ENCODE results near the gene ITPK1.

Gene ITPK1

DNA sequence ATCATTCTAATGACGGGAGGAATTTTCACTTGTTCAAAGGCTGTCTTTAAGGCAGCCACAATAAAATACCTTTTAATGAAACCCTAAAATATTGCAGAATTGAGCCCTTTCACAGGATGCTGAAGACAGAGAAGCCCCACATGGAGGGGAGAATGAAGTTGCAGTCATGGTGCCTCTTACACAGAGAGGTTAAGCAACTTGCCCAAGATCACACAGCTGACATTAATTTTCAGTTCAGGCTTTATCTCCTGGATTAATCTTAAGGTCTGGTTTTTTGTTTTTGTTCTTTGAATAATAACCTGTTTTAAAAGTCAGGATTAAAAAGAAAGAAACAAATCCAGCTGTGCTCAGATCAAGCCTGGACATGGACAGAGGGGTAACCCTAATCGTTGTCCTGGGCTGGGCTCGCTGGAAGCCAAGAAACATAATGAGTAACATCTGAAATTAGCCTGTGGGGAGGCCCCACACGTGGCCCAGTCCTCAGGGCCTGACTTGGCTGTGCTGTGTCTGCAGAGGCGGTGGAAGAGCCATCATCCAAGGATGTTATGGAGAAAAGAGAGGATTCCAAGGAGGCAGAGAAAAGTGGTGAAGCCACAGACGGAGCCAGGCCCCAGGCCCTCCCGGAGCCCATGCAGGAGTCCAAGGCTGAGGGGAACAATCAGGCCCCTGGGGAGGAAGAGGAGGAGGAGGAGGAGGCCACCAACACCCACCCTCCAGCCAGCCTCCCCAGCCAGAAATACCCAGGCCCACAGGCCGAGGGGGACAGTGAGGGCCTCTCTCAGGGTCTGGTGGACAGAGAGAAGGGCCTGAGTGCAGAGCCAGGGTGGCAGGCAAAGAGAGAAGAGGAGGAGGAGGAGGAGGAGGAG, 184.8 kb downstream of the ITPK1 start:
- DNase-seq, result no peak

DNA sequence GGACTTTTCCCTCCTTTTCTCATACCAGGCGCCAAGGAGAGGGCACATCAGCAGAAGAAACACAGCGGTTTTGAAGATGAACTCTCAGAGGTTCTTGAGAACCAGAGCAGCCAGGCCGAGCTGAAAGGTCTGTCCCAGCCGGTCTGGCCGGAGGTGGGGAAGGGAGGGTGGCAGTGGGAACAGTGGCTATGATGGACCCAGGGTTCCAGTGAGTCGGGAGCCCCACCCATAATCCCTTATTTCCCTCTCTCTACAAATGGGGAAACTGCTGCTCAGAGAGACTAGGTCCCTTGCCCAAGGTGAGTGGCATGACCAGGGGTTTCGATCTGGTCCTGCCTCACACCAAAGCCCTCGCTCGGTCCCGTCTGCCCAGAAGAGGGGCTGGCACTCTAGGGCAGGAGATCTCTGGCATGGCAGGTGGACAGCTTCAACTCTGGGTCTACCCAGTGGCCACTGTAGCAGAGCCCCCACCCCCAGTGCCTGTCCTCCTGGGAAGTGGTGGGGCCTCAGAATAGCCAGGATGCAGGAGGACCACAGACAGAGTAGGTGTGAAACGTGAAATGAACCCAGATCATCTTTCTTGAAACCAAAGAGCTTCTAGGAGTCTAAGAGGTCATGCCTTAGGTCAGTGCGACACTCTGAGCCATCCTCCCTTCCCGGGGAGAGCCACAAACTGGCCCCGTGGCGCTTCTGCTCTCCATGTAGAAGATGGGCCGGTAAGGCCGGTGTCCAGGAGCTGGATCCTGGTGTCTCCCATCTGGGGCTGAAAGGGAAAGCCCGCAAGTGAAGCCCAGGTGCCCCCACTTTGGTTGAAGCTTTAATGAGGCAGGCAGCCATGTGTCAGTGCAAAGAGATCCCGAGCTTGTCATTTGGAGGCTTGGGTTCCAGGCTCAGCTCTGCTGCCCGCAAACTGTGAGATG, 185.8 kb downstream of the ITPK1 start:
- no peak for DNase-seq

DNA sequence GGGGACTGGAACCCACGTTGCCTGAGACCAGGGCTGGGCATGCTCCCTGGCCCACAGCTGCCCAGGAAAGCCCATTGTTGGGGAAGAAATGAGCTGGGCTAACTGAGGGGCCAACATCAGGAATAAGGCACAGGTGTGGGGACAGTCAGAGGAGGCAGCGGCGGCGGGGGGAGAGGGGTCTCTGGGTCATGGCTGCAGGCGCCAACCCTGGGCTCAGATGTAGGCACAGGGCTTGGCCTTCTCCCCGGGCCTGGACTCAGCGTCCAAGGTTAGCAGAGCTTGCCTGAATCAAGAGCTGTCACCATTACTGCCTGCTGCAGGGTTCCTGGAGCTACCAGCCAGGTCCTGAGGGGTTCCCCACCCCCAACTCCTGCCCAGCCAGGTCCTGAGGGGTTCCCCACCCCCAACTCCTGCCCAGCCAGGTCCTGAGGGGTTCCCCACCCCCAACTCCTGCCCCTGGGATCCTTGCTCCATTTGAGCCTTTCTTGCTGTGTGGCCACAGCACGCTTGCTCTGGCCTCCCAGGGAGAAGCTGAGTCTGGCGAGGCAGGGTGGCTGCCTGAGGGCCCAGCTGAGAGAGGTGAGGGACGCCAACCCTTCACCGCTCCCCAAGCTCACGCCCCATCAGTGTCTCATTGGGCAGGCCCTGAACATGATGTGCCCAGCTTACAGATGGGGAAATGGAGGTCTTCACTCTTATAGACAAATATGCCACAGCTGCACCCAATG, 186.6 kb downstream of the ITPK1 start:
- no peak for DNase-seq

DNA sequence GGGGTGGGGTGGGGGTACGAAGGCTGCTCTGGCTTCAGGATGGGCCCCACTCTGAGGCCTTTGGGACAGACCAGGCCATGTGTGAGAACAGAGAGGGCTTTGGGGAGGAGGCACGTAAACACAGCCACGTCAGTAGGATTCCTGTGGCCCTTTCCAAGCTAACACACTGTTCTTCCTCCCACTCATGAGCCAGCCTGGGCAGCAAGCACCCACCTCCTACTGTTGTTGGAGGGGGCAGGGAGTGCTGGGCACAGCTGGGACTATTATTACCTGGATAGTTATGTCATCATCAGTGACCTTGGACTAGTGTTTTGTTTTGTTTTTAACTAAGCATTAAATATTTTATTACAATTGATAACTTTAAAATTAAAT, 187.5 kb downstream of the ITPK1 start:
- DNase-seq, result no peak

DNA sequence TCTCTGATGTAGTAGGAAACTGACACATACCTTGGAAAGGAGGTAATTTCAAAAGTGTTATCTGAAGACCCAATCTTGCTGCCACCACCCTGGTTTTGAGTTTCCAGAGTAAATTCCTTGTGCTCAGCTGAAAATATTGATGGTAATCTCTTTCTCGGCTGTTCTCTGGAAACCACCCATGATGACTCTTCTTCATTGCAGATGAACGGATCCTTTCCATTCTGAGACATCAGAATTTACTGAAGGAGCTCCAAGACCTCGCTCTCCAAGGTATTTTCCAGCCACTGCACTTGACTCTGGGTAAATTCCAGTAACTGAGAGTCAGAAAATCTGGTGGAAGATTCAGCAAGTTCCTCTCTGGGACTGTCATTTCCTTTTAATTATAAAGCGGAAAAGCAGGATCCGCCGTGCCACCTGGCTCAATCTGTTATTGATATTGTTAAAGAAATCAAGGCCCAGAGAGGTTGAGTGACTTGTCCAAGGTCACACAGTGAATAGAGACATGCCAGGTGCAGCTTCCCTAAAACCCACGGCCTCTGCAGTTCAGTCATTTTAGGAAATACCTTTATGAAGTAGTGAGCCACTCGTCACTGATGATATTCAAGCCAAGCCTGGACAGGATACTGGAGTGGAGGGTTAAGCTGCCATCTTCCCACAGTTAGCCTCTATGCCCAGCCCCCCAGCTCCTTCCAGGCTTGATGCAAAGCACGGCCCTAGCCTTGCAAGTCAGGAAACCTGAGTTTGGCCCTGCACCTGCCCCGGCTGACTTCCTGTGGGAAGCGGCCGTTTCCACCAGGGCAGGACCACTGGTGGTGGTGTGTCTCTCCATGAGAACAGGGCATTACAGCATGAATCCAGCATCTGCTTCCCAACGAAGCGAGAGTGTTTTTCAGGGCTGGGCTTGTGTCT, 188.1 kb downstream of the ITPK1 start:
- DNase-seq, result no peak

DNA sequence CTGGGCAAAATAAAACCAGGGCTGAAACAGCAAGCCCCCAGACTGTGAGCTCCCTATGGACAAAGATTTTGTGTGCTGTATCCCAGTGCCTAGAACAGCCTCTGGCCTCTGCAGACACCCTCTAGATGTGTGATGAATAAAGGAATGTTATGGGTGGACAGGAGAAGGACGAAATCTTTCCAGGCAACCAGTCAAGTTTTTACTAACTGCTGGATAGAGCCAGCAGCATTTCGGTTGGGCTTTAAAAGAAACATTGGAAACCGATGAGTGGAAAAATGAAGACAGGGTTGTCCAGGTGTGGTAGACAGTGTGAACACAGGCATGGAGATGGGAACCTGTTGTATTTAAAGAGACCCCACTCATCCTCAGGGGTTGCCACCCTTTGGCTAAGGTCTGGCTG, 188.8 kb downstream of the ITPK1 start:
- DNase-seq, result no peak

DNA sequence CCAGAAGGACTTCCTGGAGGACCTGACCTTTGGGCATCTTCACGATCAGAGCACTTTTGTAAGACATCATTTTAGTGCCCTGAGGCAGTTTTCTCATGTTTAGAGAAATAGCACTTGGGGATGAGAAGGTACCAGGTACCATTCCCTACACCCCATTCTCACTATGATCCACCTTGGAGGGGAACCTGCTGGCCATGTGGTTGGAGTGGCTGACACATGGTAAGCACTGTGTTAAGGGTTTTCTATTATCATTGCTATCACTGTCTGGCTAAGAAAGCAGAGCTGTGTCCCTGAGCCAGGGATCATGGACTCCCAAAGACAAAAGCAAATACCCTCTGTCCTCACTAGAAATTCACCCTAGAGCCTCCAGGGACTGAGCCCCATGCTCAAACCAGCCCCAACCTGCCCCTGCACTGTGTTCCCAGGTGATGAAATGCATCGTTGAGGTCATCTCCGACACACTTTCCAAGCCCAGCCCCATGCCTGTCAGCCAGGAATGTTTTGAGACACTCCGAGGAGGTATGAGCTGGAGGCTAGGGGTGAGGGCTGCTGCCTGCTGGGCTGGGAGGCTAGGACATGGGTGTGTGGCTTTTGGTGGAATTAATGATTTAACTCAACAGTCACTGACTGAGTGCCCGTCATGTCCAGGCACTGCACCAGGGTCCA, 189.4 kb downstream of the ITPK1 start:
- no peak for DNase-seq

DNA sequence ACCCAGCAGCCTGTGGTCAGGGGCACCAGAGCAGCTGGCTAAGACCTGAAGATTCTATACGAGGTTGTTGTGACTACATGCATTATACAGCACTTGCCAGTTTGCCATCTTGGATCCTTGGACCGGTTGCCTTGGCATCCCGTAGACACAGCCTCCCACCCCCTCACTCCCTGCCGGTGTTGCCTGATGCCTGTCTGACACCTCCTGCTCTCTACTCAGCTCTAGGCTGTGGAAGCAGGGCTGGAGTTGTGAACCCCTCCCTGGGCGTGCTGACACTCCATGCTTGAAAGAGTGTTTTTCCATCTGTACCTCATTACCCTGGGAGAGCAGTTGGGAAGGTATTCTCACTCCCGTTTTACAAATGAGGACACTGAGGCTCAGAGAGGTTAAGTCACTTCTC, 190.3 kb downstream of the ITPK1 start:
- no peak for DNase-seq

DNA sequence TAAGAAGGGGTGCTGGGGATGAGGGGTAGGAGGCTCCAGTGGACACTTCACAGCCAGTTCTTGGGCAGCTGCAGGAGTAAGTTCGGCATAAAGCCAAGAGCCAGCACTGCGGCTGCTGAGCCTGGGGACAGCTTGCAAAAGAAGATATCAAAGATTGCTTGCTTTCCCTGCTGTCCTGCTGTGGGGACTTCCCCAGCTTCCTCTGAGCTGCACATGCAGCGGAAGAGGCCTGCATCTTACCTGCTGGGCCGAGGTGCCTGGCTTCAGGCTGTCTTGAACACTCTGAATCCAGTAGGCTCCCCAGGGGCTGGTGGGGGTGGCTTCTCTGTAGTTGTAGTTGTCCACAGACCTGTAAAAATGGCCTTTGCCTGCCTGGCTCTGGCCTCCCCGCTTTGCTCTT, 191.5 kb downstream of the ITPK1 start:
- no peak for DNase-seq

DNA sequence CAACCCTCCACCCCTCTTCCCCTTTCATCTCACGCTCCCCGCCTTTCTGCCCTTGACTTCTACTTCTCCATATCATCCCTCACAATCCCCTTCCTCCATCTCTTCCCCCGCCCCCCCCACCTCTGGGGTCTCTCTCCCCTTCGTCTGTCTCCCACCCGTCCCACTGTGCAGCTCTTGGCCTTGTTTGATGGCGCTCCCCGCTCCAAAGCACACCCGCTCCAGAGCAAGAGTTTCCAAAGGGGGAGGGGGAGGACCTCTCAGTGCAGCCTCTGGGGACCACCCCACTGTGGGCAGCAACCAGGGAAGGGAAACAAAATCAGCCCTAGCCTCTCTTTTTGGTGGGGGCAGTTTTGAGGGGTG, 192.0 kb downstream of the ITPK1 start:
- no peak for DNase-seq

DNA sequence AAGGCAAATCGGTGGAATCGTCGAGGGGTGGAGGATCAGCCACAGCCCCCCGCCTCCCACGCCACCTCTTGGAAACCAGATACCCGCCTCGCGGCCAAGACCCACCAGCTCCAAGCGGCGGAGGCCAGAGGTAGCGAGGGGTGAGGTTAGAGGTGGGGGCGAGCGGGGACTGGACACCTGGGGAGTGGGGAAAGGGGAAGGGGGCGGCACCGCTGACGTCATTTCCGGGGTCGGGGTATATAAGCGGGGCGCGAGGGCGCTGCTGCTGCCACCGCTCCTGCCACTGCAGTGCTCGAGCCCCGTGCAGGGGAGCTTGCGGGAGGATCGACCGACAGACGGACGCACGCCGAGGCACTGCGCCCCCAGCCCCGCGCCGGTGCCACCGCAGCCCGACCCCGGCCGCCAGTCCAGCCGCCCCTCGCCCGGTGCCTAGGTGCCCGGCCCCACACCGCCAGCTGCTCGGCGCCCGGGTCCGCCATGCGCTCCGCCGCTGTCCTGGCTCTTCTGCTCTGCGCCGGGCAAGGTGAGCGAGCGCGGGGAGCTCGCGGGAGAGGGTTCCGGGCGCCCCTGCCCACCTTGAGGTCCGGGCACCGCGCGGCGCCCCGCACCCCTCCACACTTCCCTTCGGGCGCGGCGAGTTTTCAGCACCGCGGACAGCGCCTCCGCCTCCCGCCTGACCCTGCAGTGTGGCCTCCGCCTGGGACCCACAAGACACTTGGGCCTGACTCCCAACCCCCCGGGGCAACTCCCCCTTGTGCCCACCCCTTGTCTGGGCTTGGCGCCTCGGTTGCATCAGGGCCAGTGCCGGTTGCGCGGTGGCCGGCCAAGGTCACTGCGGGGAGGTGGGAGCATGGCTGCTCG, 192.6 kb downstream of the ITPK1 start, which contains the start of gene CHGA:
TSS of gene CHGA (plus strand) at position 268 of the 861 bp plus-strand sequence. CDS start at position 478, 210 bp downstream.
- DNase-seq, result peak; percentile 33

DNA sequence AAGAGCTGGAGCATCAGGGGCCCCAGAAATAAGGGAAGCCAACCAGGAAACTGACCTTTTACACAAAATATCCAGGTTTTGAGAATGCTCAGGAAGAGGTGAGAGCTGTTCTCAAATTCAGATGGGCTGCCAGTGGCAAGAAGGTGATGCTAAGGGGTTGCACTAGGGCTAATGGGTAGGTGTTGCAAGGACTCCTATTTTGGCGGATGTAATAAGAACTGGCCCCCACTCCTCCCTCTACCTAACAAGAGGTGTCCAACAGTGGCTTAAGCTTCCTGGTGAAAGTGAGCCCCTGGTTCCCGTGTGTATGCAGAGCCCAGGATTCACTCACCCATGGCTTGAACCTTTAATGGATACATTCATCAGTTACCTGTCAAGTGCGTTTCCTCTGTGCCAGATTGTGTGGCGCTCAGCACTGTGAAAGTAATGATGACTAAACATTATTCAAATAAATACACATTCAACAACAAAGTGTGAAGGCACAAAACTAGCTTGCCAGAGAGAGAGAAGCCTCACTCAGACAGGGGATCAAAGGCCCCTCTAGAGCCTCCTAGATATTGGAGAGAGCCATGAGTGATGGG, 193.5 kb downstream of the ITPK1 start:
- no peak for DNase-seq

DNA sequence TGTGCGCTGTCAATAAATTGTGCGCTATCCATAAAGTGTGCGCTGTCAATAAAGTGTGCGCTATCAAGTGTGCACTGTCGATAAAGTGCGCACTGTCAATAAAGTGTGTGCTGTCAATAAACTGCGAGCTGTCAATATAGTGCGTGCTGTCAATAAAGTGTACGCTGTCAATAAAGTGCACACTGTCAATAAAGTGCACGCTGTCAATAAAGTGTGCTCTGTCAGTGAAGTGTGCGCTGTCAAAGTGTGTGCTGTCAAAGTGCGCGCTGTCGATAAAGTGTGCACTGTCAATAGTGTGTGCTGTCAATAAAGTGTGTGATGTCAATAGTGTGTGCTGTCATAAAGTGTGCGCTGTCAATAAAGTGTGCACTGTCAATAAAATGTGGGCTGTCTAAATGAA, 195.7 kb downstream of the ITPK1 start:
- no peak for DNase-seq

DNA sequence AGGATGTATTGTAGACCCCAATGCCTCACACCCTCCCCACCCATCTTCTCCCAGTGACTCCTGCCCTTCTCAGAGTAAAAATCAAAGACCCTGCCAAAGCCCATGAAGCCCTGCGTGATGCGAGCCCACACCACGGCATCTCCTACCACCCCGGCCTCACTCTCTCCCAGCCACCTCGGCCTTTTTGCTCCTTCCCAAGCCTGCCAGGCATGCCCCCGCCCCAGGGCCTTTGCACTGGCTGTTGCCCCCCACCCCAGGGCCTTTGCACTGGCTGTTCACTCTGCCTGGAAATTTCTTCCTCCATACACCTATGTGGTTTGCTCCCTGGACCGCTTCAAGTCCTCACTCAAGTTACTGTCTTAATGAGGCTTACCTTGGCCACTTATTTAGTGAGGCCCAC, 197.8 kb downstream of the ITPK1 start:
- DNase-seq, result no peak

DNA sequence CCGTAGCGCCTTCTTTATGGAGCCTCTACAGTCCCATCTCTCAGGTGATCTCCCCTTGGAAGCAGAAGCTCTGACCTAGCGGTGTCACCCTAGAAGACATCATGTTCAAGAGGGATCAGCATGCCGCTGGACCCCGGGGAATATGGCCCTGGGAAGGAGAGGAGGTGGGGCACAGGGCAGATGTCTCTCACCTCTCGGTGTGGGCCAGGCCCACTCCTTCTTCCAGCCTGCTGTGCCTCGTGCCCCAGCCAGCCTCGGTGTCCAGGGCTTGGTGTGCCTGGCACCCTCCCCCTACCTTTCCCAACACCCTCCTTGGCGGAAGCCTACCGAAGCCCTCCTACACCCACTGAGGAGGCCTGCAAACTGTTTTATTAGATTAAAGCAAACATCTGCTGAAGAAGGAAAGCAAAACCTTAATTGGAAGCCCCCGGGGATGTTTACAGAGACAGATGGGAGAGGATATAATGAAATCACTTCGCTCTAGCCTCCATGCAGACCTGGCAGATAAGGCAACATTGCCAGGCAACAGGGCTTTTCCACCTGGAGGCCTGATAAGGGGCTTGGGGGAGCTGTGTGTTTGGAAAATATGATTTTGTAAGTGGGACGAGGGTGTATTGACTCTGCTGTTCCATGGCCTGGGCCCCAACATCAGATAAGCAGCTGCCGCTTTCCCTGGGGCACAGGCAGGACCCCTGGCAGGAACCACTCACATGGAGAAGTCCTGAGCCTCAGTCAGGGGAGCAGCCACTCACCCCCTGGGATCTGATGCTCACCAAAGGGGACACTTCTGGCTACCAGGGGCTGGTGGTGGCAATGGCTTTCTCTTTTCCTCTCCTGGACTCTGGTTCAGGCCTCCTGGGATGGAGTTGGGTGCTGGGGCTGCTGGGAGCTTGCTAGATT, 198.4 kb downstream of the ITPK1 start:
- DNase-seq, result no peak

DNA sequence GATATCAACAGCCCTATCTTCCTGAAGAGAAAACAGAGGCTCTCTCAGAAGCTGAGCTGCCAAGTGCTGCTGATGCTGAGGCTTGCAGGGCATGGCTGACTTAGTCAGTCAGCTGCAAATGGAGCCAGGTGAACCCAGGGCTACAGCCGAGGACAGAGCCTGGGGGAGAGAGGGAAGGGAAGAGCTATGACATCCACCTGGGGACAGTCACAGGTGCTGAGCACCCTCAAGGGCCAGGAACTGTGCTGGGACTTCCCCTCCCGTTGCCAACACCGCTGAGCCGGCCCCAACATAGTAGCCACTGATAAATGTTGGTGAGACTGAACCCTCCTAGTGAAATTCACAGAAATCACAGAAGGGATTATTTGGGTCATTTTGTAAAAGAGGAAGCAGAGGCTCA, 199.5 kb downstream of the ITPK1 start:
- no peak for DNase-seq

DNA sequence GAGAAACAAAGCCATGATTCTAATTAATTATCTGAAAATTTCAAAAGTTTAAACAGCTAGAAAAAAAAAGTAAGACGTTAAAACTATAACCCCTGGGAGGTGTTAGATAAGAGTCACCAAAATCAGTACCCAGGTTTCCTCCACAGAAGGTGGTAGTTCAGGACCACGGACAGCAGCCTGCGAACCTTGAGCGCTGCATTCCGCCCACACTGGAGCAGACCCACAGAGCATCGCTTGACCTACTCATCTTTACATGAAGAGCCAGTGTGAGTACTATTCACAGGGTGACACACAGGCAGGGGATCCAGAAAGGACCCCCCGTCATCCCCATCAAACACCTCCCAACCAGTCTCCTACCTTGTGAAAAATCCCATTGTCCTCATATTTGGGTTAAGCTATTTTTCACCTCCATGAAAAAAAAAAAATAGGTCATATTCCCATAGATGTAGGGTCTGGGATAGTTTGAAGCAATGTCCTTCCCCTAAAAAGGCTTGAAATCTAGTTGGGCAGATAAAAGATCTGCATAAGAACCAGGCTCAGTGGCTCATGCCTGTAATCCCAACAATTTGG, 201.6 kb downstream of the ITPK1 start:
- DNase-seq, result peak; percentile 13

DNA sequence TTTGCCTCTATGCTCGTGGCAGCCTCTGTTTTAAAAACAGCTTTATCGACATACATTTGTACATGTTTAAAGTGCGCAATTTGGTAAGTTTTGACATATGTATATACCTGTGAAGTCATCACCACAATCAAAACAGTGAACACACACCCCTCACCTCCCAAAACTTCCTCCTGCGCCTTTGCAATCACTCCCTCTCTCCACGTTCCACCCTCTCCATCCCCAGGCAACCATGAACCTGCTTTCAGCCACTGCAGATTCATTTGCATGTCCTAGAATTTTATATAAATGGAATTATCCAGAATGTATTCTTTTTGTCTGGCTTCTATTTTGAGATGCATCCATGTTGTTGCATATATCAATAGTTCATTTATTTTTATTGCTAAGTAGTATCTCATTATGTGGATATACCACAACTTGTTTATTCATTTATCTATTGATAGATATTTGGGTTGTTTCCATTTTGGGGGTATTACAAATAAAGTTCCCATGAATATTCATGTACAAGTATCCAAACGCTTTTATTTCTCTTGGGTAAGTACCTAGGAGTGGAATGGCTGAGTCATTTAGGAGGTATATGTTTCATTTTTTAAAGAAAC, 208.3 kb downstream of the ITPK1 start:
- no peak for DNase-seq

Data from T-helper 9 cell (primary cell).